ENCODE data around the gene MTMR12.

The MTMR12 gene

DNA sequence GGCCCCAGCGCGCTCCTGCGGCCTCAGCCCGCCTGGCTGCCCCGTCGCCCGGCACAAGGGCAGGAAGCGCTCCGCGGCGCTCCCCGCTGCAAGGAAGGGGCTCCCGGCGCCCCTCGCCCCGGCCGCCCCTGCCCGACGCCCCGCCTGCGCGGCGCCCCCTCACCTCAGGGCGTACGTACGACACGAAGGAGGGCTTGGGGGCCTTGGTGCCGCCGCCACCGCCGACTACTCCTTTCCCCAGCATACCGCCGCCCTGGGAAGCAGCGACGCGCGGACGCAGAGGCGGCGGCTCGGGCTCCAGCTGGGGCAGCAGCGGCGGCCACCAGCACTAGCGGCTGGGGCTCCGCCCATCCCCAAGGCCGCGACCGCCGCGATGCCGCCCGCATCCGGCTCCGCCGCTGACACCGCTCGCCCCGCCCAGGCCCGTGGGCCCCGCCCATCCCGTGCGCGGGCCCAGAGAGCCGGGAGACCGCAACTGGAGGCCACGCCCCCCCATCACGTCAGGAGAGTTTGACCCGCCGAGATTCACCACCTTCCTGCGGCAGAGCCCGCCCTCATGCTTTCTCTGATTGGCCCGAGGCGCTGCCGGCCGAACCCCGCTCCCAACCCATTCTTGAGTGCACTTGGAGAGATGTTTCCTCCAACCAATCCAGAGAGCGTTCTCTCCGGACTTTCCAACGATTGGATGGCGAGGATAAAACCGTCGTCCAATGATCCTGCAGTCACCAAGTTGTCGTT, at the start of gene MTMR12:
Gene MTMR12 (minus strand): TSS at position 345 of the 738 bp plus-strand sequence. CDS start 101 bp downstream, at position 244.
- DNase-seq, result peak; percentile 100

DNA sequence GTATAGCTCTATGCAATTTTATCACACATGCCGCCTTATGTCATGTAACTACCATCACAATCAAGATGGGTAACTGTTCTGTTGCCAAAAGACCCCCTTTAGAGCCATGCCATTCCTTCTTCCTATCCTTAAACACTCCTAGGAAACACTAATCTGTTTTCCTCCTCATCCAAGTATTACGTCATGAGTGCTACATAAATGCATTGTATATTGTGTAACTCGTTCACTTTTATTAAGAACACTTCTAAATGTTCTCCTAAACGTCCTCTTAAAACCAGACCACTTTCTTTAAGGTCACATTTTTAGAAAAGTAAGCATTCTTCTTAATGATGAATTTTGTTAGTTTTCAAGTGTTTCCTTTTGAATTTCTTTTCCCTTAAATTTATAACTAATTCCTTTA, 49.8 kb upstream of the MTMR12 start:
- no peak for DNase-seq

- no peak for DNase-seq
Observed at GRCh38 chr5:32360906-32361305, 48.2 kb upstream of the MTMR12 start.

DNA sequence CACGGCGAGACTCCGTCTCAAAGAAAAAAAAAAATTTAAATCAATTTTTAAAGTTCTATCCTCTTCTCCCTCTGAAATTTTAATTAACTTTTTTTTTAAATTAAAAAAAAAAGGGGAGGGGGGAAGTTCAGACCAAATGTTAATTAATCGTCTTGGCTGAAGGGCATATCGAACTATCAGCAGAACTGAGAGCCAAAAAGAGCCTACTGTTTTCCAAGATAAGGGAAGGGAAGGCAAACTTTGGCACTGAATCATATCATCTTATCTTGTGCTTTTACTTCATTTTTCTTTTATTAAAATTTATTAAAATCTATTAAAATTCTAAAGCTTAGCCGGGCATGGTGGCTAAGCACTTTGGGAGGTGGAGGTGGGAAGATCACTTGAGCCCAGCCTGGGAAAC, 45.9 kb upstream of the MTMR12 start:
- no peak for DNase-seq

GRCh38 chr5:32357658-32358057, 44.9 kb upstream of the MTMR12 start:
- no peak for DNase-seq

DNA sequence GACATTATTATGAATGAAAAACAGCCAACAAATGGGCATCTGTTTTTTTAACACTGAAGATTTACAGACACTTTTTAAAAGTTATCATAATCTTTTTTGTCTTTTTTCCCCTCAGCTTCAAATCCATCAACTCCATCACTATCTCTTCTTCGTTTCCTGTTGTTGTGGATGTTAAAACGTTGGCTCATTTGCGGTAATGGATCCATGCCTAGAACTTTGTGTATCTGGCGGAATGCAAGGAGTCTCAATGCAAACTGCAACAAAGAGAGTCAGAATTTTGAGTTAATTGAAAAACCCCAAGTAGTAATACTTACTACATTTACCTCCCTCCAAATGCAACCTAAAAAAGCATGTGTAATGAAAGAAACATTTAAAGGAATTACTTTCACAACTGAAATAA, 42.9 kb upstream of the MTMR12 start:
- no peak for DNase-seq

DNA sequence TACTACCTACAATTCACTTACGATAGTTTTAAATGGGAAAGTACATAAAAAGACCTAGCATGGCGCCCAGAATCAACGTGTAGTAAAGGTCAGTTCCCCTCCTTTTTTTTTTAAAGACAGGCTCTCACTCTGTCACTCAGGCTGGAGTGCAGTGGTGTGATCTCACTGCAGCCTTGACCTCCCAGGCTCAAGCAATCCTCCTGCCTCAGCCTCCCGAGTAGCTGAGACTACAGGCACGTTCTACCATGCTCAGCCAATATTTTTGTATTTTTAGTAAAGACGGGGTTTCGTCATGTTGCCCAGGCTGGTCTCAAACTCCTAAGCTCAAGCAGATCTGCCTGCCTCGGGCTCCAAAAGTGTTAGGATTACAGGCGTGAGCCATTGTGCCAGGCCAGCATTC, 40.7 kb upstream of the MTMR12 start:
- DNase-seq, result no peak

DNA sequence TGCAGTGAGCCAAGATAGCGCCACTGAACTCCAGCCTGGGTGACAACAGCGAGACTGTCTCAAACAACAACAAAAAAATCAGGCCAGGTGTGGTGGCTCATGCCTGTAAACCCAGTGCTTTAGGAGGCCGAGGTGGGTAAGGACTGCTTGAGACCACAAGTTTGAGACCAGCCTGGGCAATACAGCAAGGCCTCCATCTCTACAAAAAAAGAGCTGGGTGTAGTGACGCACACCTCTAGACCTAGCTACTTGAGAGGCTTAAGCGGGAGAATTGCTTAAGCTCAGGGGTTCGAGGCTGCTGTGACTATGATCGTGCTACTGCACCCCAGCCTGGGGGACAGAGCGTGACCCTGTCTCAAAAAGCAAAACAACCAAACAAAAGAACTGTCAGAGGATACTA, 39.9 kb upstream of the MTMR12 start:
- no peak for DNase-seq

DNA sequence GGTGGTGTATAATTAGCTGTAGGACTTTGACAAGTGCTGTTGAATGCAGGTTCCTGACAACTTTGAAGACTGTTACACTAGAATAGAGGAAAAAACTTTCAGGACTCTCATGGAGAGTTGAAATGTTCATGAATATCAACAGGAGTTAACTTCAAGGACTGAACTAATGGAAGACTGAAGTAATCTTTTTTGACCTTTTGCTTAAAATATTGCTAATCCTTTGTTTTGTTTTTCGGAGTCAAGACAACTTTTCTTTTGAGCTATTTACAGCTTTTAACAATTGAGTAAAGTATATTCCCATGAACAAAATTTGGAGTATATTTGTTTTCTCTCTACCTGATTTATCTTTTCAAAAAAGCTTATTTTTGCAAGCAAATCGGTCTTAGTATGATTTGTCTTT, 34.1 kb upstream of the MTMR12 start:
- DNase-seq, result no peak

- no peak for DNase-seq
Observed at GRCh38 chr5:32343058-32343672, 30.4 kb upstream of the MTMR12 start.

DNA sequence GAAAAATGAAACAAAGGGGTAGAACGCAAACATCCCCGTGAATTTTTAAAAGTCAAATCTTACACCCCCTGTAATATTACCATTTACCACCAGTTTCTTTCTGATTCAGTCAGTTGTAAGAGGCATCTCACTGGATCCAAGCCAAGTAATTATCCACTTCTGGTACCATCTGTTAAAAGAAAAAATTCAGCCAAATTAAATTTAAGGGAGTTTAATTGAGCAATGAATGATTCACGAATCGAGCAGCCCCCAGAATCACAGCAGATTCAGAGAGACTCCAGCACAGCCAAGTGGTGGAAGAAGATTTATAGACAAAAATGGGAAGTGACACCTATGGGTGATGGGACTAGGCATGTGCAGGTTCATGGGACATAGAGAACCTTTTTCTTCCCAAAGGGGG, 29.9 kb upstream of the MTMR12 start:
- DNase-seq, result no peak

DNA sequence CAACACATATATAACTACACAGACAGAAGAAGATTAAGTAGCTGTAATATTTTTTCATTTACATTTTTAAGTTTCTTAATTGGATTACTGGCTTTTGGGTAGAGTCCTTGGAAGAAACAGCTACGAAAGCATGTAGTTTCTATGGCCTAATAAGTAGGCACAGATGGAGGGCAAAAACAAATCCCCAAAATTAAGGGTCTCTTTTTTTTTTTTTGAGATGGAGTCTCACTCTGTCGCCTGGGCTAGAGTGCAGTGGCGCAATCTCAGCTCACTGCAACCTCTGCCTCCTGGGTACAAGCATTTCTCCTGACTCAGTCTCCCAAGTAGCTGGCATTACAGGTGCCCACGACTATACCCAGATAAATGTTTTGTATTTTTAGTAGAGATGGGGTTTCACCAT, 27.1 kb upstream of the MTMR12 start:
- DNase-seq, result no peak

DNA sequence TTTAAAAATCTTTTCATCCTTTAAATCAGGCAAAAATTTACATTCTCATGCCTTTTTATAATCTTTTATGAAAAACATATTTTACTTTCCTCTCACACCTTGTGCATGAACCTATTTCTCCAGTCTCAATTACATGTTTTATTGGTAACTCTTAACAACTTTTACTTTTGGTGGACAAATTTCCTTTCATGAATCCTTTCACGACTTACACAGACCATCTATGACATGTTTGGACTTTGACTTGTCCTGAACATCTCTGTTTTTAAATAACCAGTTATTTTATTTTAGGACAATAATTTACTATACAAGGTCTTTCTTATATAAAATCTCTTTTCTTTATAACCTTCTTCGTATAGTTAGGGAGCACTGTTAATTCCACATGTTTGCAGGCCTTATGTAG, 26.5 kb upstream of the MTMR12 start:
- DNase-seq, result no peak

DNA sequence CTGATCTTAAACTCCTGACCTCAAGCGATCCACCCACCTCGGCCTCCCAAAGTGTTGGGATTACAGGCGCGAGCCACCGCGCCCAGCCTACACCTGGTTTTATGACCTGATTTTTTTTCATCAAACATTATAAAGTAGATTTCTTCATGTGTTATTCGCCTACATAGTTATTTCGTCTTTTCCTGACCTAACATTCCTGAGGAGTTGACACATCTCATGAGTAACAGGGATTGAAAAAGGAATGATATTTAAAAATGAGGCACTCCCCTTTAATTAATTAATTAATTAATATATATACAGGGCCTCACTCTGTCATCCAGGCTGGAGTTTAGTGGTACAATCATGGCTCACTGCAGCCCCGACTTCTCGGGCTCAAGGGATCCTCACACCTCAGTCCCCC, 20.2 kb upstream of the MTMR12 start:
- DNase-seq, result no peak

GRCh38 chr5:32332361-32332760, 19.6 kb upstream of the MTMR12 start:
- no peak for DNase-seq

DNA sequence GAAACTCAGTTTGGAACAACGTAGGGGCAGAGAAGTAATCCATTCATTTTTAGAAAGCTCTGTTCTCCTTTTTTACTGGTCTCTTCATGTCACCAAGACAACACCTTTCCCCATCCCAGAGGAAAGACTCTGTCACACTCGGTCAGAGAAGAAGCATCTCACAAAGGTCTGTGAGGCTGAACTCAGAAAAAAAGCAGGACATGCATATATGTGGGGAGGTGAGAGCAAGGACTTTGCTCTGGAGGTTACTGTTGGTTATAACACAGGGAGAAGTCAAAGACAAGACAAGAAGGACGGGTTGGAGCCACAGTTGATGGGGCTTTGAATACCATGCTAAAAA, 19.2 kb upstream of the MTMR12 start:
- no peak for DNase-seq

DNA sequence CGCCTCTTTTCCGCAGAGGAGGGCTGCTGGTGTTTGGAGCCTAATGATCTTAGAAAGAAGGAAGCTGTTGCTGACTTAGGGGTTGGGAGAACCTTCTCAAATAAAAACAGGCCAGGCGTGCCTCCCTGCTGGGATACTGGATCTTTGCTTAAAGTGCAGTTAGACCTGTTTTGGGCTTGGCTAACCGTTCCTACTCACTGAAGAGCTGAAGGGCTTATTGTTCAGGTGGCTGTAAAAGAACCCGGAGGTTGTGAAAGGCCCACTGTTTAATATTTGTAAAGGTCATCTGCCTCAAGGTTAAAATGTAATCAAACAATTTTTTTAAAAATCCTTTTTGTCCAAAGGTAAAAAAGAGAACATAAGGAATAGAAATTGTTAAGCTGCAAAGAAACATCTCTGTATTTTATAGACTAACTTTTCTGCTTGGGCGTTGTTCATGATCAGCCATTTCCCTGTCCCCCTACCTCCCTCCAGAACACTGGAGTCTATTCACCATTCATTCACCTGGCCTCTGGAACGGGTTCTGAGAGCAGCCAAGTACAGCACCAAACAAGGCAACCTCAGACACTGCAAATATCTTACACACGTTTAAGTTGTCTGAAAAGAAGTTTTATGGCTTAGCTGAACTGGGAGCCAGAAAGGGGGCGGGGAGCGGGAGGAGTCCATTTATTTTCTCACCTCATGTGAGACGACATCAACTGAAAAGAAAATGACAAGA, 18.6 kb upstream of the MTMR12 start:
- DNase-seq, result no peak

- DNase-seq, result no peak
Observed at GRCh38 chr5:32330126-32330971, 17.6 kb upstream of the MTMR12 start.

GRCh38 chr5:32329395-32329834, 16.7 kb upstream of the MTMR12 start:
- DNase-seq, result peak; percentile 65

DNA sequence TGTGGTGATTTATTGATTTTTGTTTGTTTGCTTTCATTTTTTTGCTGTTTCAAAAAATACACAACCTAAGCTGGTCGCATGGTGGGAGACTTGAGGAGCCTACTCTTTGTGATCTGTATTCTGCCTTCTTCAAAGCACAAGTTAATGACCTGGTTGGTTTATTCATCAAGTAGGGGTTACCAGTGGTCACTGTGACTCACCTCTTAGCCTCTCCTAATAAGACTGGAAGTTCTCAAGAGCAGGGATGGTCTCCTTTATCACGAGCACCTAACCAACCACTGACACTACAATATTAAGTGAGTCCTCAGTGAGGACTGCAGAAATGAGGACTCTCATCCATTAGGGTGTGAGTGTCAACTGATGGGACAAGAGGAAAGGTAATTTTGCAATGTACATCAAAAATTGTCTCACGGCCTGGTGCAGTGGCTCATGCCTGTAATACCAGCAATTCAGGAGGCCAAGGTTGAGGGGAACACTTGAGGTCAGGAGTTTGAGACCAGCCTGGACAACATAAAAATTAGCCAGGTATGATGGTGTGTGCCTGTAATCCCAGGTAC, 13.6 kb upstream of the MTMR12 start:
- DNase-seq, result no peak

DNA sequence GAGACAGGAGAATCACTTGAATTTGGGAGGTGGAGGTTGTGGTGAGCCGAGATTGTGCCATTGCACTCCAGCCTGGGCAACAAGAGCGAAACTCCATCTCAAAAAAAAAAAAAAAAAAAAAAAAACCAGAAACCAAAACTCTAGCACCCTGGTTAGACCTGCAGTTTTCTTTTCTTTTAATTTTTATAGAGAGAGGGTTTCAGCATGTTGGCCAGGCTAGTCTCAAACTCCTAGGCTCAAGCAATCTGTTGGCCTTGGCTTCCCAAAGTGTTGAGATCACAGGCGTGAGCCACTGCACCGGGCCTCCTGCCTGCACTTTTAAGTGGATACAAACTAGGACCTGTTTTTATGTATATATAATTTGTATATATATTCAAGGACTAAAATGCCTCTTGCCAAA, 12.9 kb upstream of the MTMR12 start:
- no peak for DNase-seq

DNA sequence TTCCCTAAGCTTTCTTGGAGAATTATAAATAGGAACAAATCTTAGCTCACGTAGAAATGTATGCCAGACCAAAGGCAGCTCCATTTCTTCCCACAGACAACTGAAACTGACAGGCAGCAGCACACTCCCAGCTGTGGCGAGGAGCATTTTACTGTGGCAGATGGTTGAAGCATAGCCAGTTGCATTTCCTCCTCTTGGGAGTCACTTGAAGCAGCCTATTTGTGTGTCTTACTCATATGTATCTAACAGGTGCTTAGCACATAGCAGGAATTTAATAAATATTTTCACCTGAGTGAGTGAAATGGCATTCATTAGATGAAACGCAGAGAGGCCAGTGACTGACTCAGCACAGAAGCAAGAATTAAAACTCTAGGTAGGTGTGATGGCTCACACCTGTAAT, 12.3 kb upstream of the MTMR12 start:
- DNase-seq, result no peak

DNA sequence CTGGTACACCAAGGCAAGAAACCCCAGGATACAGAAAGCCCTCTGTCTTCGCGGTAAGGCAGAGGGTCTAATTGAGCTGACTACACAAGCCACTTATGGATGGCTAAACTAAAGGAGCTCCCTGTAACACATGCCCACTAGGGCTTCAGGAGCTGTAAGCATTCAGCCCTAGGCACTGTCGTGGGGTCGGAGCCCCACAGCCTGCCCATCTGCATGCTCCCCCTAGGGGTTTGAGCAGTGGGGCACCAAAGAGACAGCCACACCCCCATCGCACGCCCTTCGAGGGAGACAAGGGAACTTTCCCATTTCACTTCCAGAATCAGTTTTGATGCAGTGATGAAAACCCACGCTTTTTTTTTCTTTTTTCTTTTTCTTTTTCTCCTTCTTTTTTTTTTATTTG, 11.0 kb upstream of the MTMR12 start:
- no peak for DNase-seq
